AG09319 (cell line): Measurements from ENCODE around the gene AFAP1L2.

Source experiments
- DNase-seq: peaks from one replicate; pipeline ENCODE4 v3.0.0-alpha.2; 2010; ENCODE audit warnings: low read depth; ENCODE audit errors: extremely low read depth
- CTCF ChIP-seq: IDR thresholded peaks from 2 replicates; pipeline ENCODE4 v1.5.1; 2011; ENCODE audit warnings: low read depth, mild to moderate bottlenecking, inconsistent platforms, low read length, moderate library complexity

Gene AFAP1L2

DNA sequence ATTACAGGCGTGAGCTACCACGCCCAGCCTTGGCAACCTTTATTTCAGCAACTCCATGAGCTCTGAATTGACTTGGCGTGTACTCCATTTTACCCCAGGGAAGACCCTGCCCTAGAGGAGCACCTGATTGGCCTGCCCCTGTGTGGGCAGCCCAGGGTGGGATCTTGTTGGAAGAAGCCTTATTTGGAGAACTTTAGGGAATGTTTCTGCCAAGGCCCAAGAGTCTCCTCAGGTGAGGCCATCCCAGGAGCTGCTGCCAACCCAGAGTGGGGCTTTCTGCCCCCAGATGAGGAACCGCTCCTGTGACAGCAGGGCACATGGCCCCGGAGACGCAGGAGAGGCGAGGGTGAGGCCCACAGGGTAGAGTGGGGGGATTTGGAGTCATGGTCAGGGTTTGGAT lies 123.3 kb downstream of the AFAP1L2 start:
- no peak for DNase-seq
- TF ChIP-seq CTCF = no peak

DNA sequence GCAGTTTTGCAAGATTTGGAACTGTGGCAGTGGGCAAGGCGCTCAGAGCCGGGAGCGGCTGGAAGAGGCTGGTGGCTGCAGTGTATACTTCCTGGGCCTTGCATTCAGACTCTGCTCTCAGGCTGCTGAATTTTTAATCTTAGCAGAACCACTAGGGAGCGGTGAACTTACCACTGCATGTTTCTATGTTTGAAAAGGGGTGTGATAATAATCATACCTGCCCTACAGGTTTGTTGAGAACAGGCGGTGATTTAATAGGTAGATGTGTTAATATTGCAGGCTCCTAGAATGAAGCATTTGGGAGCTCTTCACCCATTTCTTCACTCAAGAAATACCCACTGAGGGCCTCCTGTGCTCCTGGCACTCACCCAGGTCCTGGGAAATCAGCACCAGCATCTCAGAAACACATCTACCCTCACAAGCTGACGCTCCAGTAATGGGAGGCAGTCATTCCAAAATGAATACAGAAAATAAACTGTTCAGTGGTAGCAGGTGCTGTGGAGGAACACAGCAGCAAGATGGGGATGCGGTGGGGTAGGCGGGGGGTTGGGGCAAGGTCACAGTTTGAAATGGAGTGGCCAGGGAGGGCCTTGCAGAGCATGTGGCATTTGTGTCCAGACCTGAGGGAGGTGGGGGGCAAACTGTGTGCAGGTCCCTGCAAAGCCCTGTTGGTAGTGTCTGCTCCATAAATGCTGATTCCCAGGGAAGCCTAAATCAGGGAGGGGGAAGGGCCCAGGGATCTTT lies 124.2 kb downstream of the AFAP1L2 start:
- TF ChIP-seq CTCF = no peak
- DNase-seq = no peak

DNA sequence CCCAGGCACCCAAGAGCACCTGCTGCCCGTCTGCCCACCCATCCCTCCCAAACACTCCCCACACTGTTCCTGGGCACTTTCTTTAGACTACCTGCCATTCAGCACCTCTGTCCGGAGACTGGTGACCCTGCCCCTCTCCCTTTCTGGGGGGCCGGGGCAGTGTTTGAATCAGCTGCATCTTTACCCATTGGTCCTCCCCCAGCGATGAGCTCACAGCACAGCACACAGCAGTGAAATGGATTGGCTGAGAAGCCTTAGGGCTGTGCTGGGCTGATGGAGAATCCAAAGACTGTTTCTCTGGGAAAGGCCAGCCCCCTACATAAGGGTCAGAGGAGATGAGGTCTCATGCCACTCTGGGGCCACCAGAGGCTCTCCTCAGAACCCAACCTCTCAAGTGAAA lies 125.0 kb downstream of the AFAP1L2 start:
- no peak for DNase-seq

DNA sequence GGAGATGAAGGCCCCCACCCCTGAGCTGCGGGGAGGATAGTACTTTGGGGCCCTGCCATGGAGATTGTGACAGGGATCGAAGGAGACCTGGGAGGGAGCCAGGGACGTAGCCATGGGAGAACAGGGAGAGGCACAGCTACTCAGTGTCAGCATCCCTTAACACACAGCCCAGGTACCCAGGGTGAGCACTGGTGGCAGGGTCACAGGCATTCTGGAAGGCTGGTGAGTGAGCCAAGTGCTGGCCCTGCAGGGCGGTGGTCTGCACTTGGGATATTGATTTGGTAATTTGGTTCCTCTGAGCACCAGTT lies 125.5 kb downstream of the AFAP1L2 start:
- no peak for DNase-seq
- no peak for TF ChIP-seq CTCF

More for the DNA sequence above, 125.0 kb downstream of the AFAP1L2 start:
- no peak for TF ChIP-seq CTCF

DNA sequence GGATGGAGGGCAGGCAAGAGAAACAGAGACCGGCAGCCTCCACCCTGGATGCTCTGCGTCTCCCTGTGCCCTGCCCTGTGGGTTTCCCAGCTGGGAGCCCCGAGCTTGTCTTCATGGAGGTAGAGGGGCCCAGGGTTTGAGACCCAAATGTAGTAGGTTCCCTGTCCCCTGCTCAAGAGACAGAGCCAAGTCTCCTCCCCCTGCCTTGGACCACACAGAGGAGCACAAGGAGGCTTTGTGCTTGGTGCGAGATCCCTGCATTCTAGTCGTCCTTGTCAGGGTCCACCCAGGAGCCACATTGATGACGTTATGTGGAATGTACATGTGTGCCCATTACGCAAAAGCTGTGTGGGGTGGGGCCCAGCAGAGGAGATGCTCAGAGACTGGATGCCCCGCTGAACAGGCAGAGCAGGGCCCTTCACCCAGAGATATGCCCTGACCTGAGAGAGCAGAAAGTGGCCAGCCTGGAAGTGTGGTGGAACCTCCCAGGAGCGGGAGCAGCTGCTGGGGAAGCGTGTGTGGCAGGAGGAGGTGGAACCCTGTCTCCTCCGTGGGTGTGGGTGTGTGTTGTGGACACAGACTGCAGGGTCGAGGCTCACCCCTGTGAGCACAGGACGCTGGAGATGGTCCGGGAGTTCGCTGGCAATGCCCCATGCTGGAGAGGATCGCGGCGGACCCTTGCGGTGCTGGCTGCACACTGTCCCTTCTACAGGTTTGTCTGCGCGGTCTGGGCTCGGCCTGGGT lies 126.0 kb downstream of the AFAP1L2 start:
- no peak for DNase-seq

GRCh38 chr10:114276671-114277070 lies 127.6 kb downstream of the AFAP1L2 start:
- DNase-seq = no peak
- no peak for TF ChIP-seq CTCF

More for the DNA sequence above, 126.0 kb downstream of the AFAP1L2 start:
- TF ChIP-seq CTCF = no peak

DNA sequence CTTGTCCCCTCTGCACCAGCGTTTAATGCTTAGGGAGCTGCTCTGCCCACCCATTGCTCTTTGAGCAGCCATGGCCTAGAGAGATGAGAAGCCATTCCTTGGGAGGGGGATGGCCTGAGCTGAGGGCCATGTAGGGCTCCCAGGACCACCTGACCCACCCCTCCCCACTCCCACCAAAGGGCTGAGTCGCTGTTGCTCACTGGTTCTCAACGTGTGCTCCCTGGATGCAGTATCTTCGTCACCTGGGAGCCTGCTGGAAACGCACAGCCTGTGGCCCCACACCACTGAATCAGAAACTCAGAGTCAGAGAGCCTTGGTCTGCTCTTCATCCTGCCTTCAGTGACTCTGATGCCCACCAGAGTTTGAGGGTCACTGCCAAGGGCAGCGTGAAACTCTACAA lies 128.2 kb downstream of the AFAP1L2 start:
- TF ChIP-seq CTCF = no peak

More for the DNA sequence above, 128.2 kb downstream of the AFAP1L2 start:
- DNase-seq = no peak
